Prostate gland (tissue), 2 donors: ENCODE results near the gene STARD10. TPM values are rescaled to one million over a fixed set of nuclear protein-coding genes. Genes with fewer than 3 reads are reported as not detected.

Experiments
- DNase-seq: peaks from one replicate; pipeline ENCODE4 v3.0.0-alpha.2; 2019; ENCODE audit warnings: low spot score
- H3K27ac ChIP-seq, 2 donors: fragments of 200-600 bp; sonication (generic); 2 replicates each; pipeline ENCODE4 v1.5.1; 2017 to 2019
- H3K27me3 ChIP-seq: fragments of 200-600 bp; sonication (generic); replicated peaks from 2 replicates; pipeline ENCODE4 v1.5.1; 2019; ENCODE audit not compliant: insufficient read depth
- H3K36me3 ChIP-seq, 2 donors: fragments of 200-600 bp; sonication (generic); 1 replicate in 1 of 2; 2 replicates in 1 of 2; pipeline versions ENCODE4 v1.5.1 to v1.8.1; 2017 to 2019
- H3K4me1 ChIP-seq: fragments of 200-600 bp; sonication (generic); replicated peaks from 2 replicates; pipeline ENCODE4 v1.5.1; 2019
- H3K4me3 ChIP-seq, 2 donors: fragments of 200-600 bp; sonication (generic); 2 replicates each; pipeline ENCODE4 v1.5.1; 2017 to 2019
- H3K9me3 ChIP-seq: fragments of 200-600 bp; sonication (generic); 2 replicates; pipeline ENCODE4 v1.5.1; 2017
- CTCF ChIP-seq, 4 experiments: fragments of 200-600 bp in 2 of 4; fragments of 450-650 bp in 2 of 4; sonication (generic) in 2 of 4; IDR thresholded peaks; 1 replicate in 3 of 4; 2 replicates in 1 of 4; pipeline ENCODE4 v1.5.1; 2016 to 2019; ENCODE audit warnings: antibody characterized with exemption in 4 of 4, mild to moderate bottlenecking in 2 of 4, moderate library complexity in 2 of 4
- POLR2A ChIP-seq: fragments of 450-650 bp; IDR thresholded peaks from one replicate; pipeline ENCODE4 v1.6.1; 2016; ENCODE audit warnings: antibody characterized with exemption, mild to moderate bottlenecking
- POLR2AphosphoS5 ChIP-seq: sonication (generic); formaldehyde crosslinking; IDR thresholded peaks from one replicate; pipeline ENCODE4 v1.6.1; 2017; ENCODE audit warnings: antibody characterized with exemption
- WGBS: methylation state at CpG from one replicate; pipeline ENCODE4 v1.1.5; 2018; 5-methylcytosine and 5-hydroxymethylcytosine counted together
- intact Hi-C: fragments of 100-400 bp; cut with DNase I; formaldehyde crosslinking; loops from one replicate; pipeline ENCODE4 v1.14.2; 2022
- total RNA-seq, 2 donors: library from RNA; depleted of rRNA; stranded (reverse); fragments of >200 nt; gene quantifications; one replicate each; pipeline ENCODE4 v1.1.0, GENCODE V29; 2016

The STARD10 gene
- total RNA-seq, 2 donors from 2014 or later, result 132 to 208 TPM

DNA sequence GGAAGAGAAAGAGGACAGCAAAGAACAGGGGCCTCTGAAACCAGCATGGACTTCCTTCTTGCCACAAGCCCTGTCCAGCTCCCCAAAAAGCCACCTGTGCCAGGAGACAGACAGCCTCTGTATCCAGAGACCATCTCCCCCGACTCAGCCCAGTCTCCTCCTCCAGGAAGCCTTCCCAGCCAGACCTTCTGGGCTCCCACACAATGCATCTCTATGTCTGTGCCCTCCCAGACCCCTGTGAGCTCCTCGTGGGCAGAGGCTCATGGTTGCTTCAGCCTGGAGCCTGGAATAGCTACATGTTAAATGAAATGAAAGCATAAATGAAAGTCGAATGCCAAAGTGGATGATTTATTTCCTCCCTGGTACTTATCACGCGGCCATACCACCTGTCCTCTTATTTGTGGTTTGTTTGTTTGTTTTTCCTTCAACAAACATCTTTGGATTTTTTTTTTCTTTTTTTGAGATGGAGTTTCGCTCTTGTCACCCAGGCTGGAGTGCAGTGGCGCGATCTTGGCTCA lies 34.3 kb downstream of the STARD10 start:
- Histone ChIP-seq H3K27me3 (no peaks in the 10 kb centered on the region), H3K9me3 (no peaks in the 10 kb centered on the region), H3K36me3 (no peaks in the 10 kb centered on the region), H3K4me3 (no peak overlapping the region), H3K4me1 (no peaks in the 10 kb centered on the region), H3K27ac (no peak overlapping the region)
- 87% methylated on average over 8 of the region's 8 CpGs for WGBS
- TF ChIP-seq POLR2A (no peak), POLR2AphosphoS5 (no peak), CTCF (IDR thresholded peaks at IDR 0.05) (no peak)
- DNase-seq, result no peak
- intact Hi-C loops, result no loop called here

DNA sequence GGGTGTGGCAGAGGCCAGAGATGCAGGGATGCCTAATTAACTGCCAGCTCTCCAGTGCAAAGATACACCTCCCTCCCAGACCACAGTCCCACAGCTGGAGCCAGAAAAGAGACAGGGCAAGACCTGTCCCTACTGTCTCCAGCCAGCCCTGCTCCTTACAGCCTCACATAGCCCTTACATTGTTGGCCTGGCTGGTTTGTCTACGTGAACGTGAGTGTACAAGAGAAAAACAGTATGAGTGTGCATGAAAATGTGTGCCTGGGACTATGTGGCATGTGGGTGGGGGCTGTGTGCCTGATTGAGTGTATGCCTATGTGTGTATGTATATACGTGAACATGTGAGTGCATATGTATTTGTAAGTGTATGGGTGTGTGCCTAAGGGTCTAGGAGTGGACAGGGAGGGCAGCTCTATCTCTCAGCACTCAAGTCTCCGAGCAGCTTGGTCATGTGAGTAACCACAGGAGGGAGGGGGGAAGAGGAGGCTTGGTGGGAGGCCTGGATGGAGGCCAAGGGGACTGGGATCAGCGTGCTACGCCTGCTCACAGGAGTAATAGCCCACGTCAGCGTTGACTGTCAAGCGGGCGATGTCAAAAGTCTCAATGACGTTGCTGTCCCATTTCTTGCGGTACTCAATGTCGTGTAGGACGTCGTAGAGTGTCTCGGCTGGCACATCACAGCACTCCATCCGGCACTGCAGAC lies 35.0 kb downstream of the STARD10 start:
- DNase-seq, result no peak
- H3K27ac ChIP-seq, result no peak overlapping the region
- intact Hi-C loops, result no loop called here
- no peaks in the 10 kb centered on the region for H3K27me3 ChIP-seq
- TF ChIP-seq POLR2AphosphoS5 (no peak), CTCF (IDR thresholded peaks at IDR 0.05) (no peak), POLR2A (no peak)
- H3K36me3 ChIP-seq, result no peaks in the 10 kb centered on the region
- H3K9me3 ChIP-seq, result no peaks in the 10 kb centered on the region
- no peaks in the 10 kb centered on the region for H3K4me1 ChIP-seq
- 70% methylated on average over 17 of the region's 17 CpGs for WGBS
- no peak overlapping the region for H3K4me3 ChIP-seq

DNA sequence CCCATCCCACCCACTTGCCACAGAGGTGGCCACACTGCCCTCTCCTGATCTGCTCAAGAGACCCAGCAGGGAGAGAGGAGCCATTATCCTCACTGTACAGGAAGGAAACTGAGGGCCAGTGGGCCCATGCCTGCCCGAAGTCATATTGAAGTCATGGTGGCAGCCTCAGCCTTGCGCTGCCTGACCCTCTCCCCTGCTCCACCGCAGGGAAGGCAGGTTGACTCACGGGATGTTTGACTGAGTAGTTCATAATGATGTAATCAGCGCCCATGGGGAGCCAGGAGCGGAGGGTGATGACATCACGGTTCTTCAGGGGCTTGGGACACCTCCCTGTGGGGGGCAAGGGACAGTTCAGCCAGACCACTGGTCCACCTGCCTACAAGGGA lies 35.5 kb downstream of the STARD10 start:
- intact Hi-C loops, result no loop called here
- no peak for DNase-seq
- Histone ChIP-seq H3K9me3 (no peaks in the 10 kb centered on the region), H3K4me3 (no peak overlapping the region), H3K27ac (no peak overlapping the region), H3K36me3 (no peaks in the 10 kb centered on the region), H3K4me1 (no peaks in the 10 kb centered on the region), H3K27me3 (no peaks in the 10 kb centered on the region)
- WGBS, result 88% methylated on average over 7 of the region's 7 CpGs
- TF ChIP-seq CTCF (IDR thresholded peaks at IDR 0.05) (no peak), POLR2A (no peak), POLR2AphosphoS5 (no peak)

DNA sequence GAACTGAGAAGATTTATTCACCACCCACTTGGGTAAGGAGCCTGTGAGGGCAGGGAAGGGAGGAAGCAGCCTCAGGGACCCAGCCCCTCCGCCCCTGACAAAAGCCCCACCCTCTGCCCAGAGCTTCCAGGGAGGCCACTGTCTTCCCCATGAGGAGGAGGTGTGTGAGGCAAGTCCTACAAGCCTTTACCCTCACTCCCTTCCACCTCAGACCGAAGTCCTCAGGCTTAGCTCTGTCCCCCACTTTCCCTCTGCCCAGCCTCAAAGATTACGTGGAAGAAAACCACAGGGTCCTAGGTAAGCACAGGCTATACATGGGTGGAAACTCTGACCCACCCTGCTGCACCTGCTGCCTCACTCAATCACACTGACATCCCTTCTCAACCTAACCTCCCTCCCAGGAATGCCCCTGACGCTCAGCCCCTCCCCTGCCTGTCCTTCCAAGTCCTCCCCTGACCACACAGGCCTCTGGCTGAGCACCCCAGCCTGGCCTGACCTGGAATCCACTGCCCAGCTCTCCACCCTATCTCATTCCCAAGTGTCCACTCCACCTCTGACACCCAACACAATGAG lies 38.0 kb downstream of the STARD10 start:
- peaks cover 3% of the 10 kb centered on the region for H3K4me1 ChIP-seq
- intact Hi-C loops, result no loop called here
- no peaks in the 10 kb centered on the region for H3K27me3 ChIP-seq
- H3K9me3 ChIP-seq, result no peaks in the 10 kb centered on the region
- 82% methylated on average over 4 of the region's 4 CpGs for WGBS
- H3K36me3 ChIP-seq, result no peaks in the 10 kb centered on the region
- H3K27ac ChIP-seq, result no peak overlapping the region
- no peak for DNase-seq
- no peak overlapping the region for H3K4me3 ChIP-seq
- TF ChIP-seq POLR2A (no peak), CTCF (IDR thresholded peaks at IDR 0.05) (no peak)
